ENCODE measurements around the gene RAPGEF4. TPM values are rescaled to one million over a fixed set of nuclear protein-coding genes. Genes with fewer than 3 reads are reported as not detected.

Gene RAPGEF4
- total and polyA plus RNA-seq, 8 donors: 3.6 to 23.7 (median 9.8) TPM; not detected in 1

DNA sequence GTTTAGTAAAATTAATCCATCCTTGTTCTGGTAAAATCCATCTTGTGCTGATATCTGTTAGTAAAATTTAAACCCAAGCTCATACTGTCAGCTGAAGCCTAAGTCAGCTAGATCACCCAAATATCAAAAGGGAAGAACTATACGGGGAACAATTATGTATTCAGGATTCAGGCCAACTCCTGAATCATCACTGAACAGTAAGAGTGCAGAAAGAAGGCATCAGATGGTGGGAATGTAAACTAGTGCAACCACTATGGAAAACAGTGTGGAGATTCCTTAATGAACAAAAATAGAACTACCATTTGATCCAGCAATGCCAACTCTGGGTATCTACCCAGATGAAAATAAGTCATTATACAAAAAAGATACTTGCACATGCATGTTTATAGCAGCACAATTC is 81.8 kb downstream of the RAPGEF4 start:
- Histone ChIP-seq H3K9me3 (no peaks in the 10 kb centered on the region), H3K27ac (no peak overlapping the region), H3K4me3 (no peak overlapping the region), H3K27me3 (peaks cover 0 to 3% (median 0%) of the 10 kb centered on the region in 3 donors), H3K36me3 (no peaks in the 10 kb centered on the region), H3K4me1 (no peaks in the 10 kb centered on the region)
- DNase-seq: no peak
- WGBS, 5 donors: 32 to 61% (median 46%) methylated on average over 1 of the region's 1 CpG
- intact Hi-C loops (cut with DNase I; ENCODE audit: low total_unique reads): no loop called here
- TF ChIP-seq POLR2A (IDR thresholded peaks at IDR 0.05): no peak
- TF ChIP-seq EP300 (IDR thresholded peaks at IDR 0.05): no peak
- TF ChIP-seq, protein P1, sequence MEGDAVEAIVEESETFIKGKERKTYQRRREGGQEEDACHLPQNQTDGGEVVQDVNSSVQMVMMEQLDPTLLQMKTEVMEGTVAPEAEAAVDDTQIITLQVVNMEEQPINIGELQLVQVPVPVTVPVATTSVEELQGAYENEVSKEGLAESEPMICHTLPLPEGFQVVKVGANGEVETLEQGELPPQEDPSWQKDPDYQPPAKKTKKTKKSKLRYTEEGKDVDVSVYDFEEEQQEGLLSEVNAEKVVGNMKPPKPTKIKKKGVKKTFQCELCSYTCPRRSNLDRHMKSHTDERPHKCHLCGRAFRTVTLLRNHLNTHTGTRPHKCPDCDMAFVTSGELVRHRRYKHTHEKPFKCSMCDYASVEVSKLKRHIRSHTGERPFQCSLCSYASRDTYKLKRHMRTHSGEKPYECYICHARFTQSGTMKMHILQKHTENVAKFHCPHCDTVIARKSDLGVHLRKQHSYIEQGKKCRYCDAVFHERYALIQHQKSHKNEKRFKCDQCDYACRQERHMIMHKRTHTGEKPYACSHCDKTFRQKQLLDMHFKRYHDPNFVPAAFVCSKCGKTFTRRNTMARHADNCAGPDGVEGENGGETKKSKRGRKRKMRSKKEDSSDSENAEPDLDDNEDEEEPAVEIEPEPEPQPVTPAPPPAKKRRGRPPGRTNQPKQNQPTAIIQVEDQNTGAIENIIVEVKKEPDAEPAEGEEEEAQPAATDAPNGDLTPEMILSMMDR (IDR thresholded peaks at IDR 0.05): no peak
- TF ChIP-seq POLR2AphosphoS5 (IDR thresholded peaks at IDR 0.05): no peak

DNA sequence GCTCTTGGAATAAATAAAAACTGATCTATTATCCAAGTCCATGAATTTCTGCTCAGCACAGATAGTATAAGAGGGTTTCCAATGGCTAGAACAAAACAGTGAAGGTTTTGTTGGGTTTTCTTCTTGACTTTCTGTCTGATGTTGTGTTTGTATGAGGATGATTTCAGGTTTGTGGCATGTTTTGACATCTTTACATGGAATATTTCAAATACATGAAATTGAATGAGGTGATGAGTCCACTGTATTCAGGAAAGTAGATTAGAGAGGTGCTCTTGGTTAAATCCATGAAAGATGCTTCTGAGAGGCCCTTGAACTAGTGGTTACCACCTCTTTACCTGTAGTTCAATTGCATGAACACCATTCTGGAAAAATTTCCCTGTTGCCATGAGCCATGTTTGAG is 84.3 kb downstream of the RAPGEF4 start:
- TF ChIP-seq, protein P1 (IDR thresholded peaks at IDR 0.05): no peak
- TF ChIP-seq POLR2AphosphoS5 (IDR thresholded peaks at IDR 0.05) (no peak), EP300 (IDR thresholded peaks at IDR 0.05) (no peak), POLR2A (IDR thresholded peaks at IDR 0.05) (no peak)
- no peak overlapping the region for H3K27ac ChIP-seq
- intact Hi-C loops (cut with DNase I; ENCODE audit: low total_unique reads): no loop called here
- H3K36me3 ChIP-seq: no peaks in the 10 kb centered on the region
- H3K4me1 ChIP-seq: no peaks in the 10 kb centered on the region
- no peak overlapping the region for H3K4me3 ChIP-seq
- no peaks in the 10 kb centered on the region for H3K27me3 ChIP-seq
- no peaks in the 10 kb centered on the region for H3K9me3 ChIP-seq
- no peak for DNase-seq

- no peaks in the 10 kb centered on the region for H3K27me3 ChIP-seq
- TF ChIP-seq POLR2AphosphoS5 (IDR thresholded peaks at IDR 0.05) (peak in 1 of 3 donors; percentile 30), POLR2A (IDR thresholded peaks at IDR 0.05) (no peak)
- TF ChIP-seq, protein P1 (IDR thresholded peaks at IDR 0.05): no peak
- H3K36me3 ChIP-seq: no peaks in the 10 kb centered on the region
- no peaks in the 10 kb centered on the region for H3K9me3 ChIP-seq
- peak overlapping the region in 2 of 4 donors; percentile 11 to 21 for H3K4me3 ChIP-seq
- no peak for DNase-seq
- H3K27ac ChIP-seq: peak overlapping the region in 4 of 5 donors; percentile 37 to 56 (median 42)
- WGBS, 5 donors: 63 to 74% (median 68%) methylated on average over 7 of the region's 7 CpGs
- no peaks in the 10 kb centered on the region for H3K4me1 ChIP-seq
- intact Hi-C loops (cut with DNase I; ENCODE audit: low total_unique reads): no loop called here
These were observed 86.0 kb downstream of the RAPGEF4 start for GRCh38 chr2:172821370-172822338.

DNA sequence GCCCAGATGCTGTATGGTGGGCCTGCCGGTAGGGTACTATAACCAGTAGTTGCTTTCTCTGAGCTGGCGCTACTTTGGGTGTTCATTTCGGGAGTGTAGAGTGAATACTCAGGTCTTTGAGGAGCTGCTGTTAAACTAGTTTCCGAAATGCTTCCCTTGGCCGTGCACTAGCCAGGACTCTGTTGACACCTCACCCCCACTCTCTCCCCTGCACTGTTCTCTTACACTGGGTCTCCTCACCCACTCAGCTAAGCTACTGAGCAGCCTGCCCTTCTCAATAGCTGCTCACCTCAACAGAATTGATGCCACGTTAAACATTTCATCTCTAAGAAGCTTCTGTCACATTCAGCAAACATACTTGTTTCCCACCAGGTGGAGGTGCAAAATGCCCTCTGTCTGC is 86.9 kb downstream of the RAPGEF4 start:
- H3K36me3 ChIP-seq: no peaks in the 10 kb centered on the region
- no peaks in the 10 kb centered on the region for H3K4me1 ChIP-seq
- H3K4me3 ChIP-seq: peak overlapping the region in 2 of 4 donors; percentile 11 to 21
- H3K27ac ChIP-seq: peak overlapping the region in 2 of 5 donors; percentile 37 to 40
- WGBS, 5 donors: 85 to 92% (median 89%) methylated on average over 6 of the region's 6 CpGs
- intact Hi-C loops (cut with DNase I; ENCODE audit: low total_unique reads): no loop called here
- TF ChIP-seq, protein P1 (IDR thresholded peaks at IDR 0.05): no peak
- TF ChIP-seq POLR2A (IDR thresholded peaks at IDR 0.05): no peak
- no peak for TF ChIP-seq POLR2AphosphoS5 (IDR thresholded peaks at IDR 0.05)
- TF ChIP-seq EP300 (IDR thresholded peaks at IDR 0.05): no peak
- no peak for DNase-seq
- H3K27me3 ChIP-seq: no peaks in the 10 kb centered on the region
- no peaks in the 10 kb centered on the region for H3K9me3 ChIP-seq

All from stomach (tissue), 9 donors.